HS-27A (cell line): Measurements from ENCODE around the gene DGKI.

Experiments used
- DNase-seq: peaks from one replicate; pipeline ENCODE4 v3.0.0-alpha.2; 2012; ENCODE audit warnings: low read depth, missing footprints

The DGKI gene

GRCh38 chr7:137592232-137592896 is 254.4 kb downstream of the DGKI start:
- no peak for DNase-seq

GRCh38 chr7:137591421-137591837 is 255.3 kb downstream of the DGKI start:
- DNase-seq = no peak

- no peak for DNase-seq
Measured at GRCh38 chr7:137590756-137591305, 255.9 kb downstream of the DGKI start.

- DNase-seq = no peak
Measured at GRCh38 chr7:137590071-137590755, 256.6 kb downstream of the DGKI start.

GRCh38 chr7:137587326-137587725 is 259.4 kb downstream of the DGKI start:
- no peak for DNase-seq

GRCh38 chr7:137585591-137585990 is 261.2 kb downstream of the DGKI start:
- DNase-seq = no peak

GRCh38 chr7:137583172-137583571 is 263.6 kb downstream of the DGKI start:
- no peak for DNase-seq

- no peak for DNase-seq
Measured at GRCh38 chr7:137579913-137580640, 266.7 kb downstream of the DGKI start.

DNA sequence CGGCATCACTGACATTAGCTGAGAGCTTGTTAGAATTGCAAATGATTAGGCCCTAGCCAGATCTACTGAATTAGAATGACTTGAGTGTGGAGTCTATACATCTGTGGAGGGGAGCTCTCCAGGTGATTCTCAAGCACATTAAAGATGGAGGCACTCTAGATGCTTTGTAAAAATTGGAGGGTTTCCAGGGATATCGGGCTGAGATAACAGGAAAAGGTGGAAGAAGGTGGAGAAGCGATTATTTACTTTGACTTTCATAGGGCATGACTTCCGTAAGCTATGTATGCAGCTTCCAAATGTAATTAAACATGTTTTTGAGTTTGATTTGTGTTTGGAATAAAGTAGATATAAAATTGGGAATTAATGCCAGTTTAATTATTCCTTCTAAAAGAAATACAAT is 268.2 kb downstream of the DGKI start:
- DNase-seq = no peak

DNA sequence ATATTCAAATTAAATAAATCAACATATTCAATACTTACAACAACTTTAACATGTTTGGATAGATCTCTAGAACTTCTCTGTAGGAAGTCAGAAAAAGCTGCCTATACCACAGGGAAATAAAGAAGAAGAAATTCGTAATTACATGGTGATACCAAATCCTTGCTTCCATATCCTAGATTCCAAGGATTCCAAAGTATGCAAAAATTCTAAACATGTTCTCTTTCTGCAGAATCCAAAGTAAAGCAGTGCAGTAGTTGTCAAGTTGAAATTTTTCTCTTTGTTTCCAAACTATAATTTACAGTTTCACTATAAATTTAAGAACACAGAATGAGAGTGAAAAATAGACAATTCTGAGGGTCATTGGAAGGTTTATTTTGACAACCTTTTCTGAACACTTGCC is 269.6 kb downstream of the DGKI start:
- no peak for DNase-seq

DNA sequence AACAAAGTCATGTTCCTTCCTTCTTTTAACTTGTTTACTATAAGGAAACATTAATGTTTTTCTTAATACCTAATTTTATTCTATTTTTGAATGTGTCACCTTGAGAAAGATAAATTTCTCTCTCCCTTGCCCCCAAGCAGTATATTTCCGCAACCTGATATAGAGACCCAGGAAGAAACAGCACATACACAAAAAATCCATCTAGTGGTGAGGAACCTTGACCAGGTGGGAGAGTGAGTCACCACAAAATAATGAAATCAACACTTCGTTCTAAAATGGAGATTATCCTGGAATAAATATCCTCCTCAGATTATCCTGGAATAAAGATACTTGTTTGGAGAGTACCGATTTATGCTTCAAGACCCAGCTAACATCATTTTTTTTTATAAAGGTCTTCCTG is 270.3 kb downstream of the DGKI start:
- no peak for DNase-seq

DNA sequence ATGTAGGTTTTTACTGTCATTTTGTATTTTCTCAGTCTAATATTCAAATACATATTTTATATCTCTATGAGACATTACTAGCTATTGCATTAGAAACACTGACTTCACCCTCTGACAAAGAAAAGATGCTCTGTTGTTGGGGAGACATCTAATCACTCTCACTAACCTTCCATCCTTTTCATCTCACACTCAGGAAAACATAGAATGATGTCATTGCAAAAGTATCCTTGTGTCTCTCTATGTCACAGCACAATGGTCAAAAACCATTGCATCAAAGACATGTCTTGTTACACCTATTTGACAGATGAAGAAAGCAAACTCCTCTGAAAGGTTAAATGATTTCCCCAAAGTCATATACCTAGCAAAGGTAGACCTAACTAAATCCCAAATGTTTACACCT is 272.0 kb downstream of the DGKI start:
- DNase-seq = no peak

GRCh38 chr7:137572056-137572784 is 274.6 kb downstream of the DGKI start:
- DNase-seq = no peak

GRCh38 chr7:137564677-137565076 is 282.1 kb downstream of the DGKI start:
- DNase-seq = no peak

DNA sequence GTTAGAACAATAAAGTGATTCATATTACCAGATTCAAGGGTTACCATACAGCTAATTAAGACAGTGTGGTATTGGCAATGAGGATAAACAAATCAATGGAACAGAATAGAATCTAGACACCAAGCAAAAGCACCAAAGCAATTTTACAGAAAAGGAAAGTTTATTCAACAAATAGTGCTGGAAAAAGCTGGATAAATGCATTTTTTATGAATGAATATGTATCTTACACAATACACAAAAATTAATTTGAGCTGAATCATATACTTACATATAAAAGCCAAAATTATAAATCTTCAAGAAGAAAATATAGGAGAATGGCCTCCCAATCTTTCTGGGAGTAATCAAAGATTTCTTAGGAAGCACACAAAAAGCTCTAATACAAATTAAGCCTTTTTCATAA is 282.8 kb downstream of the DGKI start:
- no peak for DNase-seq

GRCh38 chr7:137547485-137547884 is 299.3 kb downstream of the DGKI start:
- DNase-seq = no peak

DNA sequence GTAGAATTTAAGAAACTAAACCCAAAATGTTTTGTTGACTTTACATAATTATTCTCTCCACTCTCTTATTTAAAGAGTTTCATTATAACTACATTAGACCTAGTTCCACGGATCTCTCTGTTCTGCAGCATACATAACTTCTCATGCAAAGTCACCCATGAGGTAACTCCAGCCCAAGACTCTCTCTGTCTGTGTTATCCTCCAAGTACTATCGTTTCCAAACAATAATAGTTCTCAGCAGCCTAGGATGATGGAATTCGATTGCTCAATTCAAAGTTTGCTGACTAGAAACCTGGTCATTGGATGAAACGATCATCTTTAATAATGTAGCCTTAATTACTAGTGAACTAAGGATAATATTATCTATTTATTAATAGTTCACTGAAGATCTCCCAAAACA is 300.1 kb downstream of the DGKI start:
- no peak for DNase-seq

DNA sequence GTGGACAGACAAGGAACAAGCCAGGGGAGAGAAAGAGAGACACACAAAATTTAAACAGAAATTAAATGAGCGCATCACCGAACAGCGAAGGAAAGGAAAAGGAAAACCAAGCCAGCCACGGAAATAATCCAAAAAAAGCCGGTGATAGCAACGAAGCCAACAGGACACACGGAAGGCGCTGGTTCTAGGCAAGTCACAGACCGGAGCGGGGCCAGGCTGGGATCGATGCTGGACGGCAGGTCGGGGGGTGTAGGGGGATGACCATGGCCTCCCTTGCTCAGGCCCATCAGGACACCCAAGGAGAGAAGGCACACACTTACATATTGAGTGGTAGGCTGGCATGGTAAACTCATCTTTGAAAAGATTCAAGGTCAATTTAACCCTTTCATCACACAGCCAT is 300.8 kb downstream of the DGKI start:
- no peak for DNase-seq

DNA sequence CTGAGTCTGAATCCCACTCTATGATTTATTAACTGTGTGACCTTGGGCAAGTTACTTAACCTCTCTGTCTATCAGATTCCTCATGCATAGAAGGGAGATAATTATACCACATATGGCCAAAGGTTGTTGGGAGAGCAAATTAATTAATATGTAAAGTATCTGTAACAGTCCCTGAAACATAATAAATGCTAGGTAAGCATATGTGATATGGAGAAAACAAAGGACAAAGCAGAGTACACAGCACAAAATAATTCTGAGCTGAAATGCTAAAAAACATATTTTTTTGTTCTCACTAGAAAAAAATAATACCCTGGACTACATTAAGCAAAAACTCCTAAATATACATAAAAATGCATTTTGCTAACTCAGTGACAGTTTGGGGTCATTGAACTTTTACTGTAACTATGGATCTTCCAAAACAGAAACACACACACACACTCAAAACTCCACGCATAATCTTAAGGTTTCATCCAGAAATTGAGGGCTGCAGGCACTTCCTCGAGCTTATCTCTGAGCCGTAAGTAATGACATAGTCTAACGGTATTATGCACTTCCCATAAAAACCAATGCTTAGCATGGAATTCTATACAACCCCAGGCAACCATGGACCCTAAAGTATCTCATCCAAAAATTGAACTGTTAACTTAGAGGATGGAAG is 301.6 kb downstream of the DGKI start:
- DNase-seq = no peak

DNA sequence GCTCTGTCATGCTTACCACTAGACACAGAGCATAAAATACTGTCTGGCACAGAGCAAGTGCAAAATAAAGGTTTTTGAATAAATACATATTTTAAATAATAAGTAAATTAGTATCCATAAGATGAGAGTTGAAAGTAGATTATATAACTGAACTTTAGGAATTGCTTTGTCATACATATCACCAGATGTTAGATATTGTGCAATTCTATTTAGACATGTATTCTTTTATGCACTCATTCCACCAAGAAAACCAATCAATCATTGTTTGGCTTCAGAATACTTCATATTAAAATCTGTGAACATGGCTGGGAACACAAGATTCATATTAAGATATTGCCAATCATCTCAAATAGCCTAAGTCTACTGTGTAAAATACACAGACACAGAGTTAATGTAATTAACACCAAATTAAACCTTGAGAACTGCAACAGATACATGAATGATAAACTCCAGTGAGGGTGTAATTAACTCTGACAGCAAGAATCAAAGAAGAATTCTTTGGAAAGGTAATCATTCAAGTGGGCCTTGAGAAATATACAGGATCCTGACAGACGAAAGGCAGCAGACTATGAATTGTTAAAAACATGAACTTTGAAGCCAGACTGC is 302.2 kb downstream of the DGKI start:
- no peak for DNase-seq

- peak; percentile 43 for DNase-seq
Measured at GRCh38 chr7:137539111-137539715, 307.6 kb downstream of the DGKI start.
